Liver (tissue), 3 donors: ENCODE data around the gene MEIOC.

Source experiments
- GABPA ChIP-seq, 2 donors: IDR thresholded peaks in 1 of 2; conservative IDR thresholded peaks in 1 of 2; 2 replicates each; pipeline ENCODE4 v1.6.1; 2016; ENCODE audit warnings: antibody characterized with exemption in 2 of 2, mild to moderate bottlenecking in 1 of 2, moderate library complexity in 1 of 2
- JUND ChIP-seq, 2 donors: IDR thresholded peaks; 2 replicates each; pipeline ENCODE4 v1.6.1; 2016; ENCODE audit warnings: antibody characterized with exemption in 2 of 2
- RAD21 ChIP-seq, 2 donors: IDR thresholded peaks; 2 replicates each; pipeline ENCODE4 v1.6.1; 2016; ENCODE audit warnings: antibody characterized with exemption in 2 of 2, mild to moderate bottlenecking in 2 of 2
- RXRA ChIP-seq, 2 donors: IDR thresholded peaks; 2 replicates each; pipeline ENCODE4 v1.6.1; 2017 to 2018; ENCODE audit warnings: antibody characterized with exemption in 2 of 2, mild to moderate bottlenecking in 1 of 2
- SP1 ChIP-seq: IDR thresholded peaks from 2 replicates; pipeline ENCODE4 v1.6.1; 2018; ENCODE audit warnings: antibody characterized with exemption, mild to moderate bottlenecking
- TAF1 ChIP-seq: conservative IDR thresholded peaks from 2 replicates; pipeline ENCODE4 v1.6.1; 2016; ENCODE audit warnings: antibody characterized with exemption, mild to moderate bottlenecking
- TF ChIP-seq, protein P1 (sequence below): fragments of 150-350 bp; IDR thresholded peaks from 2 replicates; pipeline ENCODE4 v1.5.1; 2017; ENCODE audit warnings: improper control_type of control experiment, low read depth, low read length; ENCODE audit not compliant: missing input control
- TF ChIP-seq, protein P2 (sequence below): IDR thresholded peaks from 2 replicates; pipeline ENCODE4 v1.6.1; 2016; ENCODE audit warnings: antibody characterized with exemption
- TF ChIP-seq, protein P3 (sequence below): IDR thresholded peaks from 2 replicates; pipeline ENCODE4 v1.6.1; 2016; ENCODE audit warnings: antibody characterized with exemption
- donor health status: healthy.
- donor health status: healthy.

DNA sequence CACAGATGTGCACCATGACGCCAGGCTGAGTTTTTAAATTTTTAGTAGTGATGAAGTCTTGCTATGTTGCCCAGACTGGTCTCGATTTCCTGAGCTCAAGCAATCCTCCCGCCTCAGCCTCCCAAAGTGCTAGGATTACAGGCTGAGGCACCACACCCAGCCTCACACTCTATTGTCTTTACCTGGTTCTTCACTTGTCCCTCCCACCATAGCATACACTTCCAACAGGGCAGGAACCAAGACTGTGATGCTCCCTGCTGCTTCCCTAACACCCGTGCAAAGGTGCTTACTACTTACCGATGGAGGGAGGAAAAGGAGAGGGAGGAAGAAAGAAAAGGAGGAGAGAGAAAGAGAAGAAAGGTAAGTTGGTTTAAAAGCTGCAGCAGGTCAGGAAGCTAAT, 41.4 kb upstream of the MEIOC start:
- TF ChIP-seq GABPA (IDR thresholded peaks at IDR 0.05 in 1 of 2, conservative IDR thresholded peaks at IDR 0.05 in 1 of 2): no peak
- TF ChIP-seq SP1: no peak
- TF ChIP-seq, protein P1, sequence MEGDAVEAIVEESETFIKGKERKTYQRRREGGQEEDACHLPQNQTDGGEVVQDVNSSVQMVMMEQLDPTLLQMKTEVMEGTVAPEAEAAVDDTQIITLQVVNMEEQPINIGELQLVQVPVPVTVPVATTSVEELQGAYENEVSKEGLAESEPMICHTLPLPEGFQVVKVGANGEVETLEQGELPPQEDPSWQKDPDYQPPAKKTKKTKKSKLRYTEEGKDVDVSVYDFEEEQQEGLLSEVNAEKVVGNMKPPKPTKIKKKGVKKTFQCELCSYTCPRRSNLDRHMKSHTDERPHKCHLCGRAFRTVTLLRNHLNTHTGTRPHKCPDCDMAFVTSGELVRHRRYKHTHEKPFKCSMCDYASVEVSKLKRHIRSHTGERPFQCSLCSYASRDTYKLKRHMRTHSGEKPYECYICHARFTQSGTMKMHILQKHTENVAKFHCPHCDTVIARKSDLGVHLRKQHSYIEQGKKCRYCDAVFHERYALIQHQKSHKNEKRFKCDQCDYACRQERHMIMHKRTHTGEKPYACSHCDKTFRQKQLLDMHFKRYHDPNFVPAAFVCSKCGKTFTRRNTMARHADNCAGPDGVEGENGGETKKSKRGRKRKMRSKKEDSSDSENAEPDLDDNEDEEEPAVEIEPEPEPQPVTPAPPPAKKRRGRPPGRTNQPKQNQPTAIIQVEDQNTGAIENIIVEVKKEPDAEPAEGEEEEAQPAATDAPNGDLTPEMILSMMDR: no peak
- TF ChIP-seq, protein P2, sequence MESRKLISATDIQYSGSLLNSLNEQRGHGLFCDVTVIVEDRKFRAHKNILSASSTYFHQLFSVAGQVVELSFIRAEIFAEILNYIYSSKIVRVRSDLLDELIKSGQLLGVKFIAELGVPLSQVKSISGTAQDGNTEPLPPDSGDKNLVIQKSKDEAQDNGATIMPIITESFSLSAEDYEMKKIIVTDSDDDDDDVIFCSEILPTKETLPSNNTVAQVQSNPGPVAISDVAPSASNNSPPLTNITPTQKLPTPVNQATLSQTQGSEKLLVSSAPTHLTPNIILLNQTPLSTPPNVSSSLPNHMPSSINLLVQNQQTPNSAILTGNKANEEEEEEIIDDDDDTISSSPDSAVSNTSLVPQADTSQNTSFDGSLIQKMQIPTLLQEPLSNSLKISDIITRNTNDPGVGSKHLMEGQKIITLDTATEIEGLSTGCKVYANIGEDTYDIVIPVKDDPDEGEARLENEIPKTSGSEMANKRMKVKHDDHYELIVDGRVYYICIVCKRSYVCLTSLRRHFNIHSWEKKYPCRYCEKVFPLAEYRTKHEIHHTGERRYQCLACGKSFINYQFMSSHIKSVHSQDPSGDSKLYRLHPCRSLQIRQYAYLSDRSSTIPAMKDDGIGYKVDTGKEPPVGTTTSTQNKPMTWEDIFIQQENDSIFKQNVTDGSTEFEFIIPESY: no peak
- TF ChIP-seq RXRA (IDR thresholded peaks at IDR 0.05): no peak
- no peak for TF ChIP-seq JUND (IDR thresholded peaks at IDR 0.05)
- no peak for TF ChIP-seq TAF1
- TF ChIP-seq, protein P3, sequence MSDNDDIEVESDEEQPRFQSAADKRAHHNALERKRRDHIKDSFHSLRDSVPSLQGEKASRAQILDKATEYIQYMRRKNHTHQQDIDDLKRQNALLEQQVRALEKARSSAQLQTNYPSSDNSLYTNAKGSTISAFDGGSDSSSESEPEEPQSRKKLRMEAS: no peak
- no peak for TF ChIP-seq RAD21 (IDR thresholded peaks at IDR 0.05)
